ENCODE measurements around the gene P2RX2.
A peak's percentile ranks its signal among the peaks of the same experiment; 100 is the strongest.
"Not testable (repeated sequence)": the region's sequence is repeated elsewhere in the genome, so short reads cannot be mapped to it uniquely, and the experiment has no call there.

The P2RX2 gene

GRCh38 chr12:132584429-132584828 is 34.1 kb upstream of the P2RX2 start:
- no peak for DNase-seq

GRCh38 chr12:132585177-132585576 is 33.4 kb upstream of the P2RX2 start:
- DNase-seq = no peak

GRCh38 chr12:132586929-132587328 is 31.6 kb upstream of the P2RX2 start:
- DNase-seq = no peak

- DNase-seq = no peak
Measured at GRCh38 chr12:132587781-132588180, 30.8 kb upstream of the P2RX2 start.

GRCh38 chr12:132588319-132588718 is 30.3 kb upstream of the P2RX2 start:
- no peak for DNase-seq

- no peak for DNase-seq
Measured at GRCh38 chr12:132588821-132589669, 29.5 kb upstream of the P2RX2 start.

GRCh38 chr12:132591107-132591935 is 27.3 kb upstream of the P2RX2 start:
- no peak for DNase-seq

- no peak for DNase-seq
Measured at GRCh38 chr12:132592282-132592970, 26.1 kb upstream of the P2RX2 start.

- no peak for DNase-seq
Measured at GRCh38 chr12:132593071-132593470, 25.5 kb upstream of the P2RX2 start.

GRCh38 chr12:132593521-132593920 is 25.1 kb upstream of the P2RX2 start:
- no peak for DNase-seq

- peak; percentile 8 to 9 for DNase-seq
Measured at GRCh38 chr12:132593938-132594358, 24.6 kb upstream of the P2RX2 start.

GRCh38 chr12:132595183-132595582 is 23.4 kb upstream of the P2RX2 start:
- DNase-seq = no peak

GRCh38 chr12:132596016-132596415 is 22.6 kb upstream of the P2RX2 start:
- DNase-seq = no peak

GRCh38 chr12:132597333-132598316 is 21.0 kb upstream of the P2RX2 start:
- DNase-seq = peak; percentile 24 to 63

- not testable (repeated sequence) for DNase-seq
Measured at GRCh38 chr12:132599502-132599901, 19.1 kb upstream of the P2RX2 start.

- DNase-seq = peak; percentile 38 to 40
Measured at GRCh38 chr12:132600048-132601032, 18.2 kb upstream of the P2RX2 start.

GRCh38 chr12:132601171-132601883 is 17.2 kb upstream of the P2RX2 start:
- no peak for DNase-seq

GRCh38 chr12:132602572-132603239 is 15.9 kb upstream of the P2RX2 start:
- DNase-seq = no peak

Data from CD4-positive, alpha-beta T cell treated with Interferon alpha-2 for 1 hour (primary cell).